SU-DHL-6 (cell line): ENCODE results near the gene CFAP45.

Experiments used
- EZH2phosphoT487 ChIP-seq: fragments of 200-600 bp; sonication (generic), shearing (Covaris generic); conservative IDR thresholded peaks from 2 replicates; pipeline ENCODE4 v1.6.1; 2018; ENCODE audit warnings: mild to moderate bottlenecking, antibody characterized with exemption, low read length, moderate library complexity, mixed read lengths
- TF ChIP-seq, protein P1 (sequence below): fragments of 200-600 bp; sonication (generic); IDR thresholded peaks from one replicate; pipeline ENCODE4 v1.5.1; 2017; ENCODE audit warnings: antibody characterized with exemption, mild to moderate bottlenecking, low read length, moderate library complexity; ENCODE audit not compliant: insufficient read depth, poor library complexity, severe bottlenecking

DNA sequence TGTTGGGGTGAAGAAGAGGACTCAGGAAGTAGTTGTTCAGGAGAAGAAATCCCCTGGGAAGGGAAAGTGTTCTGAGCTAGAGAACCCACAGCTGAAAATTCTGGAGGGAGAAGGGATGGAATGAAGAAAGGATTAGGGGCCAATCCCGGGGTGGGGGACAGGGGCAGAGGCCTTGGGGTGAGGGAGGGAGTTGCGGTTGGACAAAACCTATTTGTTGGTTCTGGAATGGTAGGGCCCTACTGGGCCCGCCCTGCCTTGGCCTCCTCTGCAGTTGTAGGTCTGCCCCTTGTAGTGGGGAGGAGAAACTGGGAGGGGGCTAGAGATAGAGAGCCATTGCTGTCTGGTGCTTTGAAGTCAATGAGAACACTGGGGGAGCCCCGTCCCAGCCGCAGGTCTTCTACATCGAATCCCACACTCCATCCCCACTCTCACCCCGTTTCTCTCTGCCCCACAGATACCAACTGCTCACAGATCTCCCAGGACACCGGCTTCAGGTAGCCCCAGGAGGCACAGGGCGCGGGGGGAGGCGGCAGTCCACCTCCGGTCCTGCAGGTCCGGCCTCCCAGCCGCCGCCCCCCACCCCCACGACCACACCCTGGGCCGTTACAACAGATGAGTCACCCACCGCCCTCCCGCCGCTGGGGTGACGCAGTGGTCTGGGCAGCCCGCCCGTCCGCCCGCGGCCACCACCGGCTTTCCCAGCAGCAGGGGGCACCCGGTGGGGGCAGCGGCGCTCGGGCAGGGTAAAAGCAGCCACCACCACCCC lies 24.2 kb upstream of the CFAP45 start:
- TF ChIP-seq, protein P1, sequence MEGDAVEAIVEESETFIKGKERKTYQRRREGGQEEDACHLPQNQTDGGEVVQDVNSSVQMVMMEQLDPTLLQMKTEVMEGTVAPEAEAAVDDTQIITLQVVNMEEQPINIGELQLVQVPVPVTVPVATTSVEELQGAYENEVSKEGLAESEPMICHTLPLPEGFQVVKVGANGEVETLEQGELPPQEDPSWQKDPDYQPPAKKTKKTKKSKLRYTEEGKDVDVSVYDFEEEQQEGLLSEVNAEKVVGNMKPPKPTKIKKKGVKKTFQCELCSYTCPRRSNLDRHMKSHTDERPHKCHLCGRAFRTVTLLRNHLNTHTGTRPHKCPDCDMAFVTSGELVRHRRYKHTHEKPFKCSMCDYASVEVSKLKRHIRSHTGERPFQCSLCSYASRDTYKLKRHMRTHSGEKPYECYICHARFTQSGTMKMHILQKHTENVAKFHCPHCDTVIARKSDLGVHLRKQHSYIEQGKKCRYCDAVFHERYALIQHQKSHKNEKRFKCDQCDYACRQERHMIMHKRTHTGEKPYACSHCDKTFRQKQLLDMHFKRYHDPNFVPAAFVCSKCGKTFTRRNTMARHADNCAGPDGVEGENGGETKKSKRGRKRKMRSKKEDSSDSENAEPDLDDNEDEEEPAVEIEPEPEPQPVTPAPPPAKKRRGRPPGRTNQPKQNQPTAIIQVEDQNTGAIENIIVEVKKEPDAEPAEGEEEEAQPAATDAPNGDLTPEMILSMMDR = no peak
- TF ChIP-seq EZH2phosphoT487 = no peak
